ENCODE measurements around the gene ITPKB. TPM values are rescaled to one million over a fixed set of nuclear protein-coding genes. Genes with fewer than 3 reads are reported as not detected.

ITPKB gene
- total RNA-seq (2014; rRNA removed; shearing (Covaris generic)) (4.7 and 5.2 TPM in 2 replicates), polyA plus RNA-seq (2016; fragmentation: Nextera tagmentation; extraction: Ambion mirVana) (0.31 and 0.37 TPM in 2 replicates)
- long read RNA-seq, partial matches to known transcripts = 0 of 2 reads
- long read RNA-seq, other reads (novel, unspliced or antisense) = 2 of 2 reads

DNA sequence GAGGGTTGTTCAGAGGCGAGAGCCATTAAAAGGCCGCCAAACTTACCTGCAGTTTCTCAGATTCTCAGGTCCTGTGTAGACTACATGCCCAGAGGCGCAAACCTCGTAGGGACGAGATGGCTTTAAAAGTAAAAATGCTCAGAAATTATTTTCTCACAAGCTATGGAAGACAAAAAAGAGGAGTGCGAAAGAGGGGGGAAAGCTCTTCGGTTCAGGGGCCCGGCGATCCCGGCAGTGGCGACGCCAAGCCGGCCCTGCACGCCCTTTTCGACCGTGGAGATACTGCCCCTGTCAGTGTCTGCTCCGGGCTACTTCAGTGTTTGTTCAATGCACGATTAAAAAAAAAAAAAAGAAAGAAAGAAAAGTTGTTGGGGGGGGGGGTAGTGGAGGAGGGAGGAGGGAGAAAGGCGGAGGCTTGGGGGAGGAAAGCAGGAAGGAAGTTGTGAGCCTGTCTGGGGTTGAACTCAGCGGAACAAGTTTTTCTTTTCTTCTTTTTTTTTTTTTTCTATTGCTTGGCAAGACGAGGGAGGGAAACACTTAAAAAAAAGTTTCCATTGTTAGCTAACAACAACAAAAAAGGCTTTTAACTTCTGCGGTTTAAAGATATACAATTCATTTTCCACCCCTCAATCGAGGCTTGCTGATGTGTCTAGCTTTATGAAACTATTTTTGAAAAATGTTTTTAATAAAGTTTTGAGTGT lies at the start of gene ITPKB:
Gene ITPKB, minus strand, starts transcription at position 288 of the 701 bp plus-strand sequence. CDS start 1,824 bp downstream, outside the sequence.
- Histone ChIP-seq H2AFZ (peak within 1 kb of the TSS; percentile 100), H4K20me1 (replicated peaks; ENCODE audit: insufficient read depth) (0 out of 2 replicates have a peak, but pooled peaks cover 4% of the 10 kb centered on the region), H3K9me2 (ENCODE audit: insufficient read depth) (no peaks in the 10 kb centered on the region), H3K36me3 (ENCODE audit: insufficient read depth) (no peaks in the 10 kb centered on the region), H3K4me1 (ENCODE audit: insufficient read depth) (peaks cover 21% of the 10 kb centered on the region), H3F3A (replicated peaks; ENCODE audit: low read depth) (no peaks in the 10 kb centered on the region), H3K27me3 (ENCODE audit: insufficient read depth) (peaks cover 84% of the 10 kb centered on the region), H3K4me2 (peak within 1 kb of the TSS; percentile 100), H3K79me2 (replicated peaks; ENCODE audit: insufficient read depth) (no peaks in the 10 kb centered on the region), H3K4me3 (peak within 1 kb of the TSS; percentile 90), H3K27ac (ENCODE audit: low read depth) (no peak within 1 kb of the TSS)
- H3K36me3 Mint-ChIP-seq (ENCODE audit: low read depth) = no peaks in the 10 kb centered on the region
- peaks cover 14% of the 10 kb centered on the region; the same call in 2 of the 3 replicates for H3K4me1 Mint-ChIP-seq
- TF ChIP-seq NANOG (IDR thresholded peaks at IDR 0.05; ENCODE audit: borderline replicate concordance) = no peak
- TF ChIP-seq, protein P1, sequence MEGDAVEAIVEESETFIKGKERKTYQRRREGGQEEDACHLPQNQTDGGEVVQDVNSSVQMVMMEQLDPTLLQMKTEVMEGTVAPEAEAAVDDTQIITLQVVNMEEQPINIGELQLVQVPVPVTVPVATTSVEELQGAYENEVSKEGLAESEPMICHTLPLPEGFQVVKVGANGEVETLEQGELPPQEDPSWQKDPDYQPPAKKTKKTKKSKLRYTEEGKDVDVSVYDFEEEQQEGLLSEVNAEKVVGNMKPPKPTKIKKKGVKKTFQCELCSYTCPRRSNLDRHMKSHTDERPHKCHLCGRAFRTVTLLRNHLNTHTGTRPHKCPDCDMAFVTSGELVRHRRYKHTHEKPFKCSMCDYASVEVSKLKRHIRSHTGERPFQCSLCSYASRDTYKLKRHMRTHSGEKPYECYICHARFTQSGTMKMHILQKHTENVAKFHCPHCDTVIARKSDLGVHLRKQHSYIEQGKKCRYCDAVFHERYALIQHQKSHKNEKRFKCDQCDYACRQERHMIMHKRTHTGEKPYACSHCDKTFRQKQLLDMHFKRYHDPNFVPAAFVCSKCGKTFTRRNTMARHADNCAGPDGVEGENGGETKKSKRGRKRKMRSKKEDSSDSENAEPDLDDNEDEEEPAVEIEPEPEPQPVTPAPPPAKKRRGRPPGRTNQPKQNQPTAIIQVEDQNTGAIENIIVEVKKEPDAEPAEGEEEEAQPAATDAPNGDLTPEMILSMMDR (conservative IDR thresholded peaks at IDR 0.05; ENCODE audit: low read depth in 2 of 2) = no peak
- TF ChIP-seq EZH2phosphoT487 (IDR thresholded peaks at IDR 0.05; ENCODE audit: unreplicated experiment) = no peak
- TF ChIP-seq, protein P2, sequence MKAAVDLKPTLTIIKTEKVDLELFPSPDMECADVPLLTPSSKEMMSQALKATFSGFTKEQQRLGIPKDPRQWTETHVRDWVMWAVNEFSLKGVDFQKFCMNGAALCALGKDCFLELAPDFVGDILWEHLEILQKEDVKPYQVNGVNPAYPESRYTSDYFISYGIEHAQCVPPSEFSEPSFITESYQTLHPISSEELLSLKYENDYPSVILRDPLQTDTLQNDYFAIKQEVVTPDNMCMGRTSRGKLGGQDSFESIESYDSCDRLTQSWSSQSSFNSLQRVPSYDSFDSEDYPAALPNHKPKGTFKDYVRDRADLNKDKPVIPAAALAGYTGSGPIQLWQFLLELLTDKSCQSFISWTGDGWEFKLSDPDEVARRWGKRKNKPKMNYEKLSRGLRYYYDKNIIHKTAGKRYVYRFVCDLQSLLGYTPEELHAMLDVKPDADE (IDR thresholded peaks at IDR 0.05) = no peak
- no peak for TF ChIP-seq CREB1 (CRISPR knock-in tag; IDR thresholded peaks at IDR 0.05; ENCODE audit: low read depth)
- peak; percentile 88 for TF ChIP-seq EZH2 (IDR thresholded peaks at IDR 0.05; ENCODE audit: low read depth, unreplicated experiment)
- TF ChIP-seq, protein P3, sequence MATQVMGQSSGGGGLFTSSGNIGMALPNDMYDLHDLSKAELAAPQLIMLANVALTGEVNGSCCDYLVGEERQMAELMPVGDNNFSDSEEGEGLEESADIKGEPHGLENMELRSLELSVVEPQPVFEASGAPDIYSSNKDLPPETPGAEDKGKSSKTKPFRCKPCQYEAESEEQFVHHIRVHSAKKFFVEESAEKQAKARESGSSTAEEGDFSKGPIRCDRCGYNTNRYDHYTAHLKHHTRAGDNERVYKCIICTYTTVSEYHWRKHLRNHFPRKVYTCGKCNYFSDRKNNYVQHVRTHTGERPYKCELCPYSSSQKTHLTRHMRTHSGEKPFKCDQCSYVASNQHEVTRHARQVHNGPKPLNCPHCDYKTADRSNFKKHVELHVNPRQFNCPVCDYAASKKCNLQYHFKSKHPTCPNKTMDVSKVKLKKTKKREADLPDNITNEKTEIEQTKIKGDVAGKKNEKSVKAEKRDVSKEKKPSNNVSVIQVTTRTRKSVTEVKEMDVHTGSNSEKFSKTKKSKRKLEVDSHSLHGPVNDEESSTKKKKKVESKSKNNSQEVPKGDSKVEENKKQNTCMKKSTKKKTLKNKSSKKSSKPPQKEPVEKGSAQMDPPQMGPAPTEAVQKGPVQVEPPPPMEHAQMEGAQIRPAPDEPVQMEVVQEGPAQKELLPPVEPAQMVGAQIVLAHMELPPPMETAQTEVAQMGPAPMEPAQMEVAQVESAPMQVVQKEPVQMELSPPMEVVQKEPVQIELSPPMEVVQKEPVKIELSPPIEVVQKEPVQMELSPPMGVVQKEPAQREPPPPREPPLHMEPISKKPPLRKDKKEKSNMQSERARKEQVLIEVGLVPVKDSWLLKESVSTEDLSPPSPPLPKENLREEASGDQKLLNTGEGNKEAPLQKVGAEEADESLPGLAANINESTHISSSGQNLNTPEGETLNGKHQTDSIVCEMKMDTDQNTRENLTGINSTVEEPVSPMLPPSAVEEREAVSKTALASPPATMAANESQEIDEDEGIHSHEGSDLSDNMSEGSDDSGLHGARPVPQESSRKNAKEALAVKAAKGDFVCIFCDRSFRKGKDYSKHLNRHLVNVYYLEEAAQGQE (IDR thresholded peaks at IDR 0.05; ENCODE audit: unreplicated experiment) = no peak
- TF ChIP-seq ZNF331 (CRISPR knock-in tag; IDR thresholded peaks at IDR 0.05; ENCODE audit: low read depth) = no peak
- no peak for TF ChIP-seq JUNB (IDR thresholded peaks at IDR 0.05; ENCODE audit: unreplicated experiment)
- H3K27me3 Mint-ChIP-seq (ENCODE audit: insufficient read depth, low read depth, poor library complexity) = peaks cover 39% of the 10 kb centered on the region
- H3K9me3 Mint-ChIP-seq = peaks cover 4% of the 10 kb centered on the region; the same call in 2 of the 3 replicates
- no peak within 1 kb of the TSS for H3K27ac Mint-ChIP-seq
- DNase-seq (ENCODE audit: low spot score) = peak; percentile 48
- peak within 1 kb of the TSS; percentile 86 for H3K4me3 Mint-ChIP-seq
- ATAC-seq = no peak

Data from GM23338 (cell line).